DND-41 (cell line): Measurements from ENCODE around the gene RHCG.

Source experiments
- ATAC-seq: fragments of 200-7000 bp; cut with Tn5 transposase; 3 replicates; pipeline ENCODE4 v1.9.1; 2021; ENCODE audit warnings: low read depth; ENCODE audit not compliant: insufficient read depth
- DNase-seq: peaks from one replicate; pipeline ENCODE4 v3.0.0-alpha.2; 2020
- H2AFZ ChIP-seq: 2 replicates; pipeline ENCODE4 v1.6.0; 2012; ENCODE audit warnings: low read depth, low read length
- H3K27ac ChIP-seq: 2 replicates; pipeline ENCODE4 v1.5.1; 2012; ENCODE audit warnings: low read length, inconsistent platforms
- H3K27me3 ChIP-seq: fragments of 200-600 bp; sonication (generic); 2 replicates; pipeline ENCODE4 v1.6.0; 2012; ENCODE audit warnings: low read length, mild to moderate bottlenecking, inconsistent platforms; ENCODE audit not compliant: insufficient read depth, poor library complexity
- H3K36me3 ChIP-seq: 2 replicates; pipeline ENCODE4 v1.5.1; 2012; ENCODE audit warnings: low read length, inconsistent platforms; ENCODE audit not compliant: insufficient read depth
- H3K4me1 ChIP-seq: 2 replicates; pipeline ENCODE4 v1.5.1; 2012; ENCODE audit warnings: mild to moderate bottlenecking, low read length; ENCODE audit not compliant: insufficient read depth
- H3K4me2 ChIP-seq: 2 replicates; pipeline ENCODE4 v1.6.0; 2012; ENCODE audit warnings: mild to moderate bottlenecking, moderate library complexity, low read length, inconsistent platforms; ENCODE audit not compliant: insufficient read depth
- H3K4me3 ChIP-seq, 2 experiments: fragments of 200-600 bp in 1 of 2; shearing (Covaris generic) in 1 of 2; 2 replicates each; pipeline ENCODE4 v1.5.1; 2012 to 2016; ENCODE audit warnings: inconsistent platforms in 2 of 2, low read length in 2 of 2, mild to moderate bottlenecking in 2 of 2, low read depth in 1 of 2, moderate library complexity in 1 of 2
- H3K79me2 ChIP-seq: 2 replicates; pipeline ENCODE4 v1.6.0; 2012; ENCODE audit warnings: low read length, inconsistent platforms; ENCODE audit not compliant: insufficient read depth
- H3K9ac ChIP-seq: 2 replicates; pipeline ENCODE4 v1.6.0; 2012; ENCODE audit warnings: low read depth, mild to moderate bottlenecking, inconsistent platforms, low read length, moderate library complexity
- H3K9me3 ChIP-seq: 2 replicates; pipeline ENCODE4 v1.5.1; 2012; ENCODE audit warnings: low read length, moderate library complexity, mild to moderate bottlenecking, inconsistent platforms; ENCODE audit not compliant: insufficient read depth, severe bottlenecking
- H4K20me1 ChIP-seq: 2 replicates; pipeline ENCODE4 v1.6.0; 2012; ENCODE audit warnings: low read length; ENCODE audit not compliant: insufficient read depth
- EZH2 ChIP-seq: IDR thresholded peaks from 3 replicates; pipeline ENCODE4 v1.6.1; 2012; ENCODE audit warnings: borderline replicate concordance, low read depth, mild to moderate bottlenecking, moderate library complexity, low read length, inconsistent platforms; ENCODE audit not compliant: severe bottlenecking
- TF ChIP-seq, protein P1 (sequence below): IDR thresholded peaks from 2 replicates; pipeline ENCODE4 v1.5.1; 2012; ENCODE audit warnings: borderline replicate concordance, low read length, moderate library complexity, mild to moderate bottlenecking; ENCODE audit not compliant: poor library complexity, severe bottlenecking; ENCODE audit errors: extremely low read depth

RHCG gene

DNA sequence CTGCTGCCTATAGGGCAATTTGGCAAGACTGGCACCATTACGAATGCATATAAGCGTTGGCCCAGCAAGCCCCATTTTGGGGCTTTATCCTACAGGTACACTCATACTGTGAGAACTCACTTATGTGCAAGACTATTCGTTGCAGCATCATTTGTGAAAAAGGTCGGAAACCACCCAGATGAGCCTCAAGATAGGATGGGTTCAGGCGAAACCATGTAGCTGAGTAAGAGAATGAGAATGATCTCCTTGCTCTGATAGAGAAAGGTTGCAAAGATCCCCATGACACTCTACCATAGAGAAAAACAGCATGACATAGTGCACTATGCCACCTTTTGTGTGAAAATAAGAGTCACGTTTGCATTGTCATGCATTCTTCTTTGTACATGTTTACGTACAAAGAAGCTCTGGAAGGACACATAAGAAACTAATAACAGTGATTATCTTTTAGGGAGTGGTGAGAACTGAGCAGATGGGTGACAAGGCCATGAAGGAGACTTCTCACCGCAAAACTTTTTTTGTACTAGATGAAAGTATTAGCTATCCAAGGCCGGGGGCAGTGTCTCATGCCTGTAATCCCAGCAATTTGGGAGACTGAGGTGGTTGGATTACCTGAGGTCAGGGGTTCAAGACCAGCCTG lies 50.0 kb downstream of the RHCG start:
- H3K4me1 ChIP-seq, result no peaks in the 10 kb centered on the region
- DNase-seq, result no peak
- H3K36me3 ChIP-seq, result no peaks in the 10 kb centered on the region
- peaks cover 8% of the 10 kb centered on the region for H3K27me3 ChIP-seq
- H2AFZ ChIP-seq, result no peak overlapping the region
- H3K79me2 ChIP-seq, result no peaks in the 10 kb centered on the region
- H4K20me1 ChIP-seq, result peaks cover 3% of the 10 kb centered on the region; the same call in 1 of the 2 replicates
- H3K9ac ChIP-seq, result no peak overlapping the region
- no peaks in the 10 kb centered on the region for H3K9me3 ChIP-seq
- ATAC-seq, result no peak
- TF ChIP-seq, protein P1, sequence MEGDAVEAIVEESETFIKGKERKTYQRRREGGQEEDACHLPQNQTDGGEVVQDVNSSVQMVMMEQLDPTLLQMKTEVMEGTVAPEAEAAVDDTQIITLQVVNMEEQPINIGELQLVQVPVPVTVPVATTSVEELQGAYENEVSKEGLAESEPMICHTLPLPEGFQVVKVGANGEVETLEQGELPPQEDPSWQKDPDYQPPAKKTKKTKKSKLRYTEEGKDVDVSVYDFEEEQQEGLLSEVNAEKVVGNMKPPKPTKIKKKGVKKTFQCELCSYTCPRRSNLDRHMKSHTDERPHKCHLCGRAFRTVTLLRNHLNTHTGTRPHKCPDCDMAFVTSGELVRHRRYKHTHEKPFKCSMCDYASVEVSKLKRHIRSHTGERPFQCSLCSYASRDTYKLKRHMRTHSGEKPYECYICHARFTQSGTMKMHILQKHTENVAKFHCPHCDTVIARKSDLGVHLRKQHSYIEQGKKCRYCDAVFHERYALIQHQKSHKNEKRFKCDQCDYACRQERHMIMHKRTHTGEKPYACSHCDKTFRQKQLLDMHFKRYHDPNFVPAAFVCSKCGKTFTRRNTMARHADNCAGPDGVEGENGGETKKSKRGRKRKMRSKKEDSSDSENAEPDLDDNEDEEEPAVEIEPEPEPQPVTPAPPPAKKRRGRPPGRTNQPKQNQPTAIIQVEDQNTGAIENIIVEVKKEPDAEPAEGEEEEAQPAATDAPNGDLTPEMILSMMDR, result no peak
- no peak for TF ChIP-seq EZH2
- H3K27ac ChIP-seq, result no peak overlapping the region
- H3K4me2 ChIP-seq, result no peak overlapping the region
- no peak overlapping the region for H3K4me3 ChIP-seq

DNA sequence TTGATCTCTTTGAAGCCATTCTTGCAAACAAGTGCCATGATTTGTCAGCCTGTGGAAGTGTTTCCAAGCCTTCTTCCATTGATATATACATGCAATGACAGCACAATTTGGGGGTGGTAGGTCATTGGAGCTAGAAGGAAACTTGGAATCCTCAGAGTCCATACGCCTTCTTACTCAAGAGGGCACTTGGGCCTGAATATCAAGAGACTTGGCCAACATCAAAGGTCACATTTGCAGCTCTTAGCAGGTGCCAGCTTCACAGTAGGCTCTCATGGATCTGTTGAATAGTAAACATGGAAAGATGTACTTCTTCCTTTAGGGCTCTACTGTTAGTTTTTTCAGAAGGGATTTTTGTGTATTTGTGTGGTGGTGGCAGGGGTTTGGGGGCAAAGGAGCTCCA lies 50.9 kb downstream of the RHCG start:
- Histone ChIP-seq H3K9me3 (no peaks in the 10 kb centered on the region), H3K9ac (no peak overlapping the region), H3K4me2 (no peak overlapping the region), H3K4me3 (no peak overlapping the region), H3K79me2 (no peaks in the 10 kb centered on the region), H3K36me3 (no peaks in the 10 kb centered on the region), H2AFZ (no peak overlapping the region), H3K27ac (no peak overlapping the region), H4K20me1 (peaks cover 3% of the 10 kb centered on the region; the same call in 1 of the 2 replicates), H3K4me1 (no peaks in the 10 kb centered on the region), H3K27me3 (peaks cover 6% of the 10 kb centered on the region)
- no peak for TF ChIP-seq EZH2
- TF ChIP-seq, protein P1, result no peak
- DNase-seq (no peak), ATAC-seq (no peak)

DNA sequence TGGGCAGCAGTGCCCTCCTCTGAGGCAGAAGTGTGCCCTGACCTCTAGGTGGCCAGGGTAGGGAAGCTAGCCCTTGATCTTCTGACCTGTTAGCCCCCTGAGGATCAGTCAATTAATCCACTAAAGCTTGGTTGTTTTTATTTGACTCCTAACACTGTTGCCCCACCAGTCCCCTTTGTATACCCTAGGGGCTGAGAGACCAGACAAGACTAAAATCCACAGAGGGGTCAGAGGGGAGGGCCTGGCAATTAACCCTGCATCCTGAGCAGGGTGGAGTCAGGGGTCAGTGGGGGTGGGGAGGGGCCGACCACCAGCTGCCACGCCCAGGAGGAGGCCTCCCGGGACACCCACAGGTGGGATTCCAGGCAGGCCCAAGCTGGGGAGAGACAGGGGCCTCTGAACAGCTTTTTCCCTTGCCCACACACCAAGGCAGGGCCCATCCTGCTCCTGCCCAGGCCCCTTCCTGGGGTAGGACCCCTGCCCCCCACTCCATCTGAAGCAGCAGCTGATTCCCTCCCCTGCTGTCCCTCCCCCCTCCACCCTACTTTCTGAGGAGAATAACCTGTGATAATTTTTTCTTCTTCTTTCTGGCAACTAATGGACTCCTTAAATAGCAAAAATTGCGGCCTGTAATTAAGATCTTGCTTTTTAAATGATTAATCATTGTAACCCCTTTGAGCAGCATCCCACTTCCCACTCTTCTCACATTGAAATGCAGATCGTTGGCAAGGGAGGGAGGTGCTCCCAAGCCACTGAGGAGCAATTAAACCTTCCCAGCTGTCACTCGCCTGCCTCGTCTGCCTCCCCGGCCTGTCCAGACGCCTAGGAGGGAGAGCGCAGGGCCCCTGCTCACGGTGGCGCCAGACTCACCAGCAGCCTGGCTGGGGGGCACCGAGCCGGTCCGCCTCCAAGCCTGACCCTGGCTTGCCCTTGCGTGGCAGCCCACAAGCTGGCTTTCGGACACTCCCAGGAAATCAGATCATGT lies 51.9 kb downstream of the RHCG start:
- Histone ChIP-seq H3K36me3 (no peaks in the 10 kb centered on the region), H3K4me3 (no peak overlapping the region), H3K27me3 (peaks cover 3% of the 10 kb centered on the region), H3K9ac (no peak overlapping the region), H2AFZ (no peak overlapping the region), H3K4me2 (no peak overlapping the region), H3K4me1 (no peaks in the 10 kb centered on the region), H3K79me2 (no peaks in the 10 kb centered on the region), H3K9me3 (no peaks in the 10 kb centered on the region), H4K20me1 (peaks cover 3% of the 10 kb centered on the region; the same call in 1 of the 2 replicates), H3K27ac (no peak overlapping the region)
- DNase-seq, result no peak
- ATAC-seq, result no peak
- TF ChIP-seq EZH2, result no peak
- TF ChIP-seq, protein P1, result no peak
